Fibroblast of the aortic adventitia (primary cell): ENCODE results near the gene ZMYND11. TPM values are rescaled to one million over a fixed set of nuclear protein-coding genes. Genes with fewer than 3 reads are reported as not detected.

Experiments used
- DNase-seq: peaks from one replicate; pipeline ENCODE4 v3.0.0-alpha.2; 2010; ENCODE audit warnings: low read depth
- H3K4me3 ChIP-seq: 2 replicates; pipeline ENCODE4 v1.5.1; 2011; ENCODE audit warnings: low read depth, mild to moderate bottlenecking, control low read depth, low read length, moderate library complexity
- CTCF ChIP-seq: IDR thresholded peaks from 2 replicates; pipeline ENCODE4 v1.5.1; 2011; ENCODE audit warnings: mild to moderate bottlenecking, low read length, control low read depth, inconsistent platforms; ENCODE audit not compliant: insufficient read depth
- total RNA-seq: library from RNA; depleted of rRNA; stranded (reverse); fragments of >200 nt; gene quantifications from 2 replicates; pipeline ENCODE4 v1.2.3, GENCODE V29; 2012; ENCODE audit warnings: low replicate concordance

ZMYND11 gene
- total RNA-seq, 1 donor = 71.5 TPM

- H3K4me3 ChIP-seq = no peak overlapping the region
- TF ChIP-seq CTCF = no peak
- no peak for DNase-seq
Observed at GRCh38 chr10:278707-279106, 143.5 kb downstream of the ZMYND11 start.

GRCh38 chr10:279232-279631, 144.0 kb downstream of the ZMYND11 start:
- TF ChIP-seq CTCF = no peak

GRCh38 chr10:279655-280054, 144.4 kb downstream of the ZMYND11 start:
- H3K4me3 ChIP-seq = no peak overlapping the region
- DNase-seq = no peak
- no peak for TF ChIP-seq CTCF

More at GRCh38 chr10:279232-279631, 144.0 kb downstream of the ZMYND11 start:
- no peak overlapping the region for H3K4me3 ChIP-seq
- DNase-seq = no peak

- peak; percentile 29 for DNase-seq
- H3K4me3 ChIP-seq = no peak overlapping the region
- no peak for TF ChIP-seq CTCF
Observed at GRCh38 chr10:282294-283139, 147.3 kb downstream of the ZMYND11 start.

GRCh38 chr10:283140-283479, 147.9 kb downstream of the ZMYND11 start:
- no peak for DNase-seq
- no peak for TF ChIP-seq CTCF
- no peak overlapping the region for H3K4me3 ChIP-seq

- H3K4me3 ChIP-seq = no peak overlapping the region
- no peak for TF ChIP-seq CTCF
- no peak for DNase-seq
Observed at GRCh38 chr10:283916-284356, 148.7 kb downstream of the ZMYND11 start.
